GM21737 (cell line): ENCODE data around the gene C14orf180.

Experiments used
- ATAC-seq: cut with Tn5 transposase; IDR thresholded peaks from one replicate; pipeline ENCODE4 v1.9.1; 2021; ENCODE audit warnings: mild to moderate bottlenecking, moderate library complexity; ENCODE audit not compliant: unreplicated experiment

Gene C14orf180

DNA sequence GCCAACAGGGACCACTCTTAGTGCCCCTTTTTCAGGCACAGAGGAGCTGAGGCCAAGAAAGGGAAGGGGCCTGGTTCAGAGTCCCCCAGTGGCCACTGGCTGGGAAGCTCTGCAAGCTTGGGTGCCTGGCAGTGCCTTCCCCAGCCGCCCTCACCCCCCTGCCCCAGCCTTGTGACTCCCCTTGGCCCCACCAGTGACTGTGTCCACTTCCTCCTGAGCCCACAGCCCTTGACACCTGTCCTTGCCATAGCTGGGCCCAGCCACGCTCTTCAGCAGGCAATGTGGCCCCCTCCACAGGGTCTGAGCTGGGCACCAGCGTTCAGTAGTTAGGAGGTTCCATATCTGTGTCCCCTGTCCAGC is 19.0 kb upstream of the C14orf180 start:
- ATAC-seq, result no peak

DNA sequence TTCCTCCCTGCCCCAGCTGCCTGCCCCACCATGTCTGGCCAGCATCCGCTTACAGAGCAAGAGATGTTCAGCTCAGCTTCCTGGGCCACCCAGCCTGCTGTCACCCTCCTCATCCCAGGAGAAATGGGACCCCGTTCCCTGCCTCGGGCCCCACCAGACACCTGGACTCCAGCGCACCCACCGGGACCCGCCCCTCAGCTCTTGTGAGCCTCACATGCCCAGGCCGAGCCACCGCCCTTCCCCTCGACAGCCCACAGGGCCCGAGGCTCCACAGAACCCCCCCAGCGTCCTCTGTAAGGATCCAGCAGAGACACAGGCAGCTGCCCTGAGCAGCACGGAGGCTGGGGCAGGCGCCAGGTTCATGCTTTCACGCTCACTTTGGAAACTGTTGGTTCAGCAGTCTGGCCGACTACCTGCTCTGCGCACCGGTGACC is 18.4 kb upstream of the C14orf180 start:
- ATAC-seq, result no peak

DNA sequence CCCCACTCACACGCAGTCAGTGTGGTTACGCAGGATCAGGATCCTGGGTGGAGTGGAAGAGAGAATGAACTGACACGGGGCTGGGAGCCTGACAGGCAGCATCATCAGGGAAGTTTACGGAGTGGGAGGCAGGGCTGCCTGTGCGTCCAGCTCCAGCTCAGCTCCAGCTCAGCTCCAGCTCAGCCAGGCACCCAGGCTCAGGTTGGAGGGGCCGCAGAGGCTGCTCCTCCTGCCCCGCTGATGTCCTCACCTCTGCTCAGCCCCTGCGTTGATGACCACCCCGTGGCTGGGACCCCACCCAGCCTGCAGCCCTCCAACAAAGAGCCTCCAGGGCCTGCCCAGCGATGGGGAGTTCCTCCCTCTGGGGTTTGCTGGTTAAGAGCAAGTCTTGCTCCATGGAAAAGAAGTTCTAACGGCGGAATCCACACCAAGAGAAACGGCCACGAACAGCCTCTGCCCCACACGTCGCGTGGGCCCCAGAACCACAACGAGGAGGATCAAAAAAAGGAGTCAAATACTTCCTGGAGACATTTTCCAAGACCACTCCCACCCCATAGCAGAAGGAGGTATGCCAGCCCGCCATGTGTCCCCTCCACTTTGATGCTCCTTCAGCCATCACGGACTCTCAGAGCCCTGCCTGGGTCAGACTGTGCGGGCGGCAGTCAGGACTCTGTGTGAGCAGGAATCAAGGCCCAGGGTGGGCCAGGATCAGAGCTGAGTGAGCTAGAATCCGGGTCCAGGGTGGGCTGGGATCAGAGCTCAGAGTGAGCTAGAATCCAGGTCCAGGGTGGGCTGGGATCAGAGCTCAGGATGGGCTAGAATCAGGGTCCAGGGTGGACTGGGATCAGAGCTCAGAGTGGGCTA is 17.7 kb upstream of the C14orf180 start:
- no peak for ATAC-seq

DNA sequence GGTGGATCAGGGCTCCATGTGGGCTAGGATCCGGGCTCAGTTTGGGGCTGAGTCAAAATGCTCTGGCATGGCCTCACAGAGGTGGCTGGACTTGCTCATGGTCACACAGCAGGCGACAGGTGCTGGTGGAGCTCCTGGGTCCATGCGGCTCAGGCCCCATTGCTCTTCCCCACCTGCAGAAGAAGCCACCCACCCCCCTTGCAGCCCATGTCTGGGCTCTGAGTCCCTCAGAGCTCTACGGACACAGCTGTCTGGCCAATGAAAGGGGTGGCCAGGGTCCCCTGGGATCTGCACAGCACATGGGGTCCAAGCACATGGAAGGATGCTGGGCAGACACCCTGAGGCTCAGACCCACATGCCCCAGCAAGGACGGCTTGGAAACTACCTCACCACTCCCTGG is 17.0 kb upstream of the C14orf180 start:
- ATAC-seq, result no peak

DNA sequence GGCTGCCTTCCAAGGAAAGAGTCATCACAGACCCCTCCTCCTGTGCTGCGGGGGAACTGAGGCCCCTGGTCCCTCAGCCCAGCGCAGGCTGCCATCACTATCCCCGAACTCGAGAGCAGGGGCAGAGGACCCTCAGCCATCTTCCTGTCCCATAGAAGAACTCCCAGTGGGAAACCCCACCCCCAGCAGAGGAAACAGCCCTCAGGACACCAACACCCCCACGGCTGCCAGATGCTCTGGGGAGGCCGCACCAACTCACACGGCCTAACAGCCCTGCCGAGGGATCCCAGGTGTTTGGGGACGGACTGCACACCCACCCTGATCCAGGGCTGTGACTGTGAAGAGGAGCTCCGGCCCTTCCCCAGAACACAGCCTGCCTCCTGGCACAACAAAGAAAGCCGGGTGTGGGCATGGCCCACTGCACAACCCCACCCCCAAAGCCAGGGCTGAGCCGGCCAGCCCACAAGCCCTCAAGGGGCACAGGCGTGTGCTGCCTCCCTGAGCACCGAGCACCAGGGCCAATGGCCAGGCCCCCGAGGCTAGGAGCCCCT is 16.3 kb upstream of the C14orf180 start:
- no peak for ATAC-seq

DNA sequence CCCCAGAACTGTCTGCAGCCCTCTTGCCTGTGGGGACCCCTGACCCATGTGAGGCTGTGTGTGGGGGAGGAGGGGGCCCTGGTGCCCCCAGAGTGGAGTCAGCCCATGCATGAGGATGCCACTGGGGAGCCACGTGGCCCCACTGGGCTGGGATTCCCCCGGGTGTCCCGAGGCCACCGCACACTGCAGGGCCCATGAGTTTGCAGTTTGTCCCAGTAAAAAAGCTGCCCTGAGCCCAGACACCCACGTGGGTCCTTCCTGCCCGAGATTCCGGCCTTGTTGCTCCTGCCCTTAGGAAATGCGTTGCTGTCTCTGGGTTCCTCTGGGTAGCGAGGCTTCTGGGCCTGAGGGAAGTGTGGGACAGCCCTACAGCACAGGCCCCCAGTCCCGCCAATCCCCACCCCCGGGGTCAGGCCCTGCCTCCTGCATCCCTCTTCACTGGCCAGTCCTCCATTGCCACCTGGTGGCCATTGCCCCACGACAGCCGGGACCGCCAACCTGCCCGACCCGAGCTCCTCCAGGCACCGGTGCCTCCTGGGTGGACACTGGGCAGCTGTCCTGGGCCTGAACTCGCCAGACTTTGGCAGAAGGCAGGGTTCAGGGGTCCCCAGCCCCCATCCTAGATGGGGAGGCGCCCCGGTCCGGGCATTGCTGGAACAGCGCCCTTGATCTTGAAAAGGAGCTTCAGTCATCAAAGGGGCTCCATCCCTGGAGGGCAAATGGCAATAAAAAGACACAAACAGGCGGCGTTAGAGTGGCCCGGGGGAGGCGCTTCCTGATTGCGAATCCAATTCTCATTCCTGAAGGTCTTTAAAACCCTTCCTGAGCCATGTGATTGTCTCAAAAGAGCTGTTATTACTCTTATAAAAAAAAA is 15.6 kb upstream of the C14orf180 start:
- no peak for ATAC-seq

DNA sequence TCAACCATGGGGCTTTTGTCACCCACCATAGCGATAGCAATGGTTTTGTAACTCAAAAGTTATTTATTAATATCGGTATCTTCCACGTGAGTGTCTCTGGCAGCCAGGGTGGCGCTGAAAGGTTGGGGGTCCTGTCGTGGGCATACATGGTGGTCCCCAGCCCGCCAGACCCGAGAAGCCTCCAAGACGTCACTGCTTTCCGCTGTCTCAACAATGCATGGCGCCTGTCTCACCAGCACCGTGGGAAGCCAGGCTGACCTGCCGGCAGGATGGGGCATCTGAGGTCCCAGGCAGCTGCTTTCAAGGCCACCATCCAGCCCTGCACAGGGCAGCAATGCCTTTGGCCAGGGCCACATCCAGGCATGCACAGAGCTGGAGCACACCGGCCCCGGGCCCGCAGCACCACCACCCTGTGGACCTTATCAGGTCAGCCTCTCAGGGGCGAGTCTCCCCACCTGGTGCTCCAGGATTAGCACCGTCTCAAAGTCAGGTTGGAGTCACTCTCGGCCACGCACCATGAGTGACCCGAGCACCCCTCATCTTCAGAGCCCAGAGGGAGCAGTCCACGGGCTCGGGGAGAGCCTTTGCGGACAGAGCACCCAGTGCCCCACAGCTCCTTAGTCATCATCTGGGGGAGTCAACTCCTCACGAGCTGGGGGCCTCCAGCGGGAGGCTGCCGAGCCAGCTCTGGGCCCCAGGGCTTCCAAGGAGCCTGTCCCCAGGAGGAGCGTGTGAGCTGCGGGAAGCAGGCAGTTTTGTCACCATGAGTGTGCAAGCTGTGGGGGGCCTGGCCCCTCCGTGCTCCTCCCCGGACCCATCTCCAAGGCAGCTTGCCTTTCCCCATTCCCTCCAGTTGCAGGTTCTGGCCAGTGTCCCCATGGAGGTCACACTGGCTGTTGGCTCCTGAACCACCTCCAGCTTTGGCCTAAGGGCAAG is 14.6 kb upstream of the C14orf180 start:
- no peak for ATAC-seq

DNA sequence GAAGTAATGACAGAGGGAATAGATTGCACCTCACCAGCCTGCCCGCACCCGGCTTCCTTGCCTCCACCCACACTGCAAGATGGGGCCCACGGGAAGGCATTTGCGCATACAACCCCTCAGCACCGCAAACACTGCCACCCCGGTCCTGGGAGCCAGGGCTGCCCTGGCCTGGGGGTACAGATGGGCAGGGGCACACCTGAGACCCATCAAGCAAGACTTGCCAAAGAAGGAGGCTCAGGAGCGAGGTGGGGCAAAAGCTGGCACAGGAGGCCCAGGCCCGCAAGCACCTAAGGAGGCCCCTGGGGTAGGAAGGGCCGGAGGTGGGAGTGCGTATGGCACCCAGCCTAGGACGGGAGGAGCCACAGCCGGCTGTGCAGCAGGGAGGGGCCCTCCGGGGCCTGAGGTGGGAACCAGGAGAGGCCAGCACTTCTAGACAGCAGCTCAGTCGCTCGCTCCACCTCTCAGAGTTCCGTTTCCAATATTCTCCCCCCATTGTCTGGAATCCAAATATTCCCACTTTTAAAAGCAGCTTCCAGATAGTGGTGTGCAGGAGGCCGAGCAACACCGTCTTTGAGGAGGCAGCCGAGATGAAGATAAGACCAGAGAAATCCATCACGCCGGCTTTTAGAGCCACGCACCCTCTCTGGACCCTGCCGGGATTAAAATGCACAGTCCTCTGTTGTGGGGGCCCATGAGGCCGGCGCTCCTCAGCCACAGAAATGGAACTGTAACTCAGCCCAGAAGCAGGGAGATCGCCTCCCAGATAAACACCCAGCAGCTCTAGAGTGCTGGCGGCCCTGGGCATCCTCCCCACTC is 12.2 kb upstream of the C14orf180 start:
- ATAC-seq, result no peak

DNA sequence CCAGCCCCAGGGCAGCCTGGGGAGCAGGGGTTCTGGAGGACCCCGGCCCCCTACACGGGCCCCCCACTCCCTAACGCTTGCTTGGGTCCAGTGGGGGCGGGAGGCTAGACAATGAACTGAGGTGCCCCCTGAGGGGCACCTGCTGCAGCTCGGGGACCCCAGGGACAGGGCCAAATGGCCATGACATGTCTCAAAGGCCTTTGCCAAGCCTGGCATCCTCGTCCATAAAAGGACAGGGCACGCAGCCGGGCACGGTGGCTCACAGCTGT is 11.7 kb upstream of the C14orf180 start:
- no peak for ATAC-seq

DNA sequence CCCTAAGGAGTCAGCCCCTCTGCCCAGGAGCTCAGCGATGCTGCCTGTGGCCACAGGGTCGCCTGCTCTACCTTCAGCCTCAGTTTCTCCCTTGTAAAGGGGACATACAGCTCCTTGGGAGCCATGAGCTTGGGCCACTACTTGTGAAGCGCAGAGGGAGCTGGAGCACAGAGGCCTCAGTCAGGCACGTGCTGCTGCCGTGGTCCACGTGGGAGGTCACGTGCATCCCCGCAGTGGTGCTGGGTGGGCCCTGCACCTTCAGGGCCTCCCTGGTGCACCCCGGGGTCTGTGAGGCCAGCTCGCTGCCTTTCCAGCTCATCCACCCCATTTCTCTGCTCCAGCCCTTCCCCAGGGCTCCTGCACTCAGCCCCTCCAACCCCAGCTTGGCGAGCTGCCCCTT is 10.9 kb upstream of the C14orf180 start:
- ATAC-seq, result no peak

DNA sequence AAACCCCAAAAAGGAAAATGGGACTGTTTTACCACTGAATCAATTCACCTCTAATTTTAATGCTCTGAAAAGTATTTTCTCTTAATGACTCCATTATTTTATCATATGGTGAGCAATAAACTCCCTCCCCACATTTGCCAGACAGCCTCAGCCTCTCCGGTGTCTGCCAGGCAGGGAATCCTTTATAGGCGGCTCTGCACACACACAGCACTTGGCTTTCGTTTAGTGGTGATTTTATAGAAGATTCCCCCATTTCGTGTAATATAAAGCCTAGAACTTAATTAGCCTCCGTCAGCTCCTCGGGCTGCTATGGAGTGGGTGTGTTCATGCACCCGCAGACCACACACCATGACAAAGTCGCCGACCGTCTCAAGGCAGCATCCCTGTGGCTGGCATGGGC is 10.1 kb upstream of the C14orf180 start:
- ATAC-seq, result no peak

DNA sequence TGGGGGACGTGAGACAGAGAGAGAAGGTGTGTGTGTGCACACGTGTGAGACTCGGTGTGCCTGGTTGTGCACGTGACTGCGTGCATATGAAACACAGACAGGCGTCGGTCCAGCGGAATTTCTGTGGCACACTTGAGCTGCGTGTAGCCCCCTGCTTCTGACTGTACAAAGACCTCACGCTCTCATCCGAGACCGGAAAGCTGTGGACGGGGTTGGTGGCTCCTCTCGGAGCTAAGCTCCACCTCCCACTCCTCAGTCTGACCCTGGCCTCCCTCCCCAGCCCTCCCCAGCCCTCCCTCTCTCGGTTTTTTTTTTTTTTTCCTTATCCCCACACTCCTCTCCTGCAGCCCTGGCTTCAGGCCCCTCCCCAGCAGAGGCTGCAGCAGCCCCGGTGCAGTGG is 8.3 kb upstream of the C14orf180 start:
- ATAC-seq, result no peak

DNA sequence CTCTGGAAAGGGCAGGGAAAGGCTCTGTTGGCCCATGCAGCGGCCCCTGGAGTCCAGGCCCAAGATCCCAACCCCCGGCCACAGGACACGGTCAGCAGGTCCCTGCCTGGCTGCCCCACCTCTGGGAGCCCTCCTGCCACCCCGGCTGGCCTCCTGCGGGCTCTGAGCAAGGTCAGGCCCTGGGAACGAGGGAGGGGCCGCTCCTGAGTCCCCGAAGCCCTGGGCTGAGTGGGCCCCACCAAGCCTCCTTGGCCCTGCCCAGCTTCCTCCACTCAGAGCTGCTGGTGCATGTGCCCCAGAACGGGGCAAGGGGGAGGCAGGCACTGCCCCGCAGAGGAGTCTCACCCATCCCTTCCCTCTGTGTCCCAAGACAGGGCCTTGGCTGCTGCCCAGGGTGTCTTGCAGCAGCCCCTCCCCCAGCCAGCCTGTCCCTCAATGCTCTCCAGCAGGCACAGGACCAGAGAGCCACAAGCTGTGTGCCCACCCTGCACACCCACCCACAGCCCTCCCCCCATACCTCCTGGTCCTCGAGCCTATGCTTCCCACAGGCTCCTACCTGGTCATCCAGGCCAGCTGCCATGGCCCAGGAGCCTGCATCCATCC is 7.4 kb upstream of the C14orf180 start:
- ATAC-seq, result no peak

DNA sequence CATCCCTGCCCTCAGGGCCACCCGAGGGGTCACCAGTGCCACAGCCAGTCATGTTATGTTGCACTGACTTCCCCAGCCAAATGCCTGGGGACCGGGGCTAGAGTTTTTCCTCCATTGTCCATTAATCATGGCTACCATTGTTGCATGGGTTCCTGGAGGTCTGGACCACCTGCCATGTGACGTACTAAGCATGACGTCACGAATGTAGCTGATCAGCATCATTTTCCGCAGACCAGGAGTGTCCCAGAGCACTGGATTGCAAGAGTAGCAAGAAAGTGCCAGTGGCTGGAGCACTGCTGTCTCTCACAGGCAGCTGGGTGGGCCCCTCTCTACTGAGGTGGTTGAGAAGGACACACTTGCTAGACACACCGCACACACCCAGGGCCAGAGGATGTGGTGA is 6.9 kb upstream of the C14orf180 start:
- ATAC-seq, result no peak

DNA sequence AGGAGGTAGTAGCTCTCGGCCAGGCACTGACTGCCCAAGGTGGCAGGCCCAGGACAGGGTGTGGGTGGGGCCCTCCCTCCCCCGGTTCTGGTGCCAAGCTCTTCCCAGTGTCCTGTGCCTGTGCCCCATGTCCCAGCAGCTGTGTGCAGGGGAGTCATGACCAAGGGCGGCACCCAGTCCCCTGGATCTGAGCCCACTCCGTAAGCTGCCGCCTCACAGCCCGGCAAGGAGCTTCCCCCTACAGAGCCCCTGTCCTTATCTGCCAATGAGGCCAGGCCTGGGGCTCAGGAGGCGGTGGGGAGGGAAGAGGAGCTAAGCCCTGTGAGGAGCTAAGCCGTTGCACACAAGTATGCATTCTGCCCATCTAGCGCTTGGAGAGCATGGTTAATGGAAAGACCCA is 5.6 kb upstream of the C14orf180 start:
- no peak for ATAC-seq

DNA sequence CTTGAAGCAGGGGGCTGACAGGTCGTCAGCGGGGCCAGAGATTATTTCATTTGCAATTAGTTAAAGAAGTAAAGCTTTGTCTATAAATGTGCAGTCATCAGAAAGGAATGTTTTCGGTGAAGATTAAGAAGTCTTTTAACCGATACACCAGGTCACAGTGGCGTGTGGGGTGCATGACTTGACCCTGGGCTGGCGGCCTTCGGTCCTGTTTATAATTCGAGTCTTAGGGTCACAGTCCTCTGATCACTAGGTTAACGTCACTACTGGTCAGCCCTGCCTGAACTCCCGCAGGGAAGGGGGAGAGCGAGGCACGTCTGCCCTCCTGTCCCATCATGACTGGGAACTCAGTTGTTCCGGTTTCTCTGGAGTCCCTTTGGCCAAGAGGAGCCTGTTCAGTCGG is 5.0 kb upstream of the C14orf180 start:
- no peak for ATAC-seq

DNA sequence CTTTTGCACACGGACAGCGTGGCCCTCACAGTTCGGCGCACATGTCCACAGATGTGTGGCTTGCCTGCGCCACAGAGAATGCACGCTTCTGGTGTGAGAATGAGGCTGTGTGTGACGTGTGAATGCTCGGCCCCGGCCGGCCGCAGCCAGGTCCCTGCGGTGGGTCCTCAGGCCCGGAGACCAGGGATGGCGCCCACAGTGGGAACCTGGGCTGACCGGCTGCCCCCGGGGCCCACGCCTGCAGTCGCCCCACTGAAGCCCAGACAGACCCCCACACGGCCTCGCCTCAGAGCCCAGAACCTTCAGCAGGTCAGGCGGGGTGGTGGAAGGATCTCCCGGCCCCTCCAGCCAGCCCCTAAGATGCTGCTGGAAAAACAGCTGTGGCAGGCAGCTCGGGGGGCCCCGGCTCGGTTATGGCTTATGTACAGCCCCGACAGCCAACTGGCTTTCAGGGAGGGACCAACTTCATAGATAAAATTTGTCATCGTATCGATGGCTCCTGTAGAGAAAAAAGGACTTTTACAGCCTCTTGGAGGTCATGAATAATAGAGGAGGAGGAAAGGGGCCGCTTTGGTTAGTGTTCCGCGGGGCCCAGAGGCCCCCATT is 4.5 kb upstream of the C14orf180 start:
- ATAC-seq, result no peak

DNA sequence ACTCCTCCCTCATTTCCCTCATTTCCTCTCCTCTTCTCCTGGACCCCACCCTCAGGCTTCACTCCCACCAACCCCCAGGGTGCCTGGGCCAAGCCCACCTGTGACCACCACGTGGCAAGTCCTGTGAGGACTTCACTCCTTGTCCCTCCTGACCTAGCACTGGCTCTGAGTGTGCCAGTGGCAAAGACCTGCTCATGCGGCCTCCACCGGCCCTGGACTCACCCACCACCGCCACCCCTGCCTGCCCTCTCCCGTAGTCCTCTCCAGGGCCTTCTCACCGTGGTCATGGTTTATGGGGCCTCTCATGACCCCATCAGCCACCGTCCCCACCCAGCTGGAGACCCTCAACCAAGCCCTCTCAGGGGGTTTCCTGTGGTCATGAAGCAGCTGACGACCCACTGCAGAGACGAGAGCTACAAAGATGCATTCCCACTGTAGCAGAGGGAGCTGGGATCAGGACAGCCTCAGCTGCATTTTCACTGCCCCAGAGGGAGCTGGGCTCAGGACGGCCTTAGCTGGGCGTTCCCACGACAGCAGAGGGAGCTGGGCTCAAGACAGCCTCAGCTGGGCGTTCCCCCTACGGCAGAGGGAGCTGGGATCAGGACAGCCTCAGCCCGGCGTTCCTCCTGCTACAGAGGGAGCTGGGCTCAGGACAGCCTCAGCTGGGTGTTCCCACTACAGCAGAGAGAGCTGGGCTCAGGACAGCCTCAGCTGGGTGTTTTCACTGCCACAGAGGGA is 3.2 kb upstream of the C14orf180 start:
- no peak for ATAC-seq

DNA sequence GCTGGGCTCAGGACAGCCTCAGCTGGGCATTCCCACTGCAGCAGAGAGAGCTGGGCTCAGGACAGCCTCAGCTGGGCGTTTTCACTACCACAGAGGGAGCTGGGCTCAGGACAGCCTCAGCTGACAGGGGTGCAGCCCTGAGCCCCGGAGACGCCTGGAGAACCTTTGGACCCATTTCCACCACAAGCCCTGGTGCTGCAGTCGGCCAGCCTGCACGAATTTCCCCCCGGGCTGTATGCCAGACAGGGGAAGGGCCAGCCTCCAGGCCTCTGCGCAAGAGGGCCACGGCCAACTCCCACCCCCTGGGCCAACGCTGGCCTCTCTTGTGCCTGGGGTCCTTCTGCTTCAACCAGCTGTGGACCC is 2.6 kb upstream of the C14orf180 start:
- no peak for ATAC-seq
